ENCODE data around the gene NTN4. TPM values are rescaled to one million over a fixed set of nuclear protein-coding genes. Genes with fewer than 3 reads are reported as not detected.

NTN4 gene
- total RNA-seq, 4 donors from 2014 or later, result 5.0 to 22.5 (median 12.4) TPM

GRCh38 chr12:95805864-95806671, 15.5 kb upstream of the NTN4 start:
- TF ChIP-seq CTCF (IDR thresholded peaks at IDR 0.05), result no peak
- TF ChIP-seq POLR2A (IDR thresholded peaks at IDR 0.05), result no peak
- Histone ChIP-seq H3K27ac (peak overlapping the region; percentile 47 to 76 (median 73)), H3K4me3 (no peak overlapping the region), H3K9me3 (no peaks in the 10 kb centered on the region), H3K27me3 (no peaks in the 10 kb centered on the region), H3K4me1 (peaks cover 3 to 37% (median 13%) of the 10 kb centered on the region in 3 donors), H3K36me3 (no peaks in the 10 kb centered on the region)
- intact Hi-C loops (cut with DNase I), result no loop called here
- no peak for DNase-seq
- 29 to 31% methylated on average over 5 of the region's 5 CpGs for WGBS, 2 donors

- no peaks in the 10 kb centered on the region for H3K36me3 ChIP-seq
- DNase-seq, result no peak
- TF ChIP-seq CTCF (IDR thresholded peaks at IDR 0.05) (no peak), POLR2A (IDR thresholded peaks at IDR 0.05) (no peak)
- H3K27ac ChIP-seq, result no peak overlapping the region
- no peak overlapping the region for H3K4me3 ChIP-seq
- no peaks in the 10 kb centered on the region for H3K27me3 ChIP-seq
- 59 to 91% methylated on average over 3 of the region's 3 CpGs for WGBS, 2 donors
- H3K9me3 ChIP-seq, result no peaks in the 10 kb centered on the region
- intact Hi-C loops (cut with DNase I), result no loop called here
- peaks cover 3 to 37% (median 13%) of the 10 kb centered on the region in 3 donors for H3K4me1 ChIP-seq
Observed at GRCh38 chr12:95804291-95804690, 13.7 kb upstream of the NTN4 start.

GRCh38 chr12:95803817-95804216, 13.3 kb upstream of the NTN4 start:
- no peaks in the 10 kb centered on the region for H3K36me3 ChIP-seq
- H3K4me1 ChIP-seq, result peaks cover 3 to 37% (median 13%) of the 10 kb centered on the region in 3 donors
- no peak for DNase-seq
- no peak overlapping the region for H3K4me3 ChIP-seq
- 78 to 81% methylated on average over 1 of the region's 1 CpG for WGBS, 2 donors
- no peaks in the 10 kb centered on the region for H3K9me3 ChIP-seq
- intact Hi-C loops (cut with DNase I), result no loop called here
- H3K27ac ChIP-seq, result no peak overlapping the region
- H3K27me3 ChIP-seq, result no peaks in the 10 kb centered on the region
- no peak for TF ChIP-seq CTCF (IDR thresholded peaks at IDR 0.05)
- TF ChIP-seq POLR2A (IDR thresholded peaks at IDR 0.05), result no peak

- Histone ChIP-seq H3K4me3 (no peak overlapping the region), H3K9me3 (no peaks in the 10 kb centered on the region), H3K36me3 (no peaks in the 10 kb centered on the region), H3K27ac (peak overlapping the region in 2 of 4 donors; percentile 41 to 58), H3K27me3 (no peaks in the 10 kb centered on the region), H3K4me1 (peaks cover 3 to 37% (median 13%) of the 10 kb centered on the region in 3 donors)
- intact Hi-C loops (cut with DNase I), result no loop called here
- DNase-seq, result no peak
- WGBS, 2 donors, result 43 to 47% methylated on average over 5 of the region's 5 CpGs
- no peak for TF ChIP-seq POLR2A (IDR thresholded peaks at IDR 0.05)
- TF ChIP-seq CTCF (IDR thresholded peaks at IDR 0.05), result no peak
Observed at GRCh38 chr12:95802482-95803270, 12.1 kb upstream of the NTN4 start.

GRCh38 chr12:95796982-95797289, 6.4 kb upstream of the NTN4 start:
- WGBS, 2 donors, result 34% methylated on average over 2 of the region's 2 CpGs
- no peaks in the 10 kb centered on the region for H3K9me3 ChIP-seq
- no peaks in the 10 kb centered on the region for H3K27me3 ChIP-seq
- TF ChIP-seq CTCF (IDR thresholded peaks at IDR 0.05), result no peak
- TF ChIP-seq POLR2A (IDR thresholded peaks at IDR 0.05), result no peak
- H3K27ac ChIP-seq, result no peak overlapping the region
- H3K36me3 ChIP-seq, result no peaks in the 10 kb centered on the region
- H3K4me1 ChIP-seq, result peaks cover 0 to 21% (median 0%) of the 10 kb centered on the region in 3 donors
- no peak for DNase-seq
- intact Hi-C loops (cut with DNase I), result no loop called here
- no peak overlapping the region for H3K4me3 ChIP-seq

Measured in esophagus squamous epithelium (tissue), 5 donors.